Colonic mucosa (tissue), 4 donors: Measurements from ENCODE around the gene BMAL2. TPM values are rescaled to one million over a fixed set of nuclear protein-coding genes. Genes with fewer than 3 reads are reported as not detected.
A peak's percentile ranks its signal among the peaks of the same experiment; 100 is the strongest.

Source experiments
- DNase-seq: peaks from one replicate; pipeline ENCODE4 v3.0.0-alpha.2; 2020
- H3K27ac ChIP-seq: fragments of 200-600 bp; one replicate; pipeline ENCODE4 v1.8.0; 2021
- H3K27me3 ChIP-seq: fragments of 200-600 bp; one replicate; pipeline ENCODE4 v1.8.0; 2021
- H3K36me3 ChIP-seq: fragments of 200-600 bp; one replicate; pipeline ENCODE4 v1.8.0; 2021
- H3K4me1 ChIP-seq: fragments of 200-600 bp; one replicate; pipeline ENCODE4 v1.8.0; 2021; ENCODE audit warnings: mild to moderate bottlenecking
- H3K4me3 ChIP-seq: fragments of 200-600 bp; one replicate; pipeline ENCODE4 v1.8.0; 2021
- H3K9ac ChIP-seq, 2 donors: one replicate each; pipeline ENCODE4 v1.7.0; 2013; ENCODE audit warnings: control low read depth in 2 of 2, low read depth in 2 of 2, low read length in 2 of 2
- H3K9me3 ChIP-seq: fragments of 200-600 bp; one replicate; pipeline ENCODE4 v1.8.0; 2021
- CTCF ChIP-seq: fragments of 200-600 bp; IDR thresholded peaks from one replicate; pipeline ENCODE4 v1.8.0; 2022; ENCODE audit warnings: antibody characterized with exemption, mild to moderate bottlenecking
- intact Hi-C: fragments of 100-400 bp; cut with DNase I; formaldehyde crosslinking; loops from one replicate; pipeline ENCODE4 v1.14.1; 2022
- total RNA-seq, 2 donors: library from RNA; stranded (reverse); fragmentation: NEBNext Ultra II Directional in 1 of 2; extraction: Animal tissue kit (Norgen Biotek cat#: 25700) in 1 of 2; gene quantifications; one replicate each; pipeline ENCODE4 v1.2.1, GENCODE V29; 2021
- donor health status: healthy.
- donor health status: DM: no; HTN: no; CAD: no.
- donor health status: DM: no; HTN: no; CAD: no.

The BMAL2 gene
- total RNA-seq, 2 donors from 2014 or later: 7.0 to 14.9 TPM

- intact Hi-C loops: no loop called here
- no peak overlapping the region for H3K4me3 ChIP-seq
- H3K27me3 ChIP-seq: no peaks in the 10 kb centered on the region
- no peak for DNase-seq
- H3K9ac ChIP-seq: no peak overlapping the region
- H3K27ac ChIP-seq: no peak overlapping the region
- H3K36me3 ChIP-seq: no peaks in the 10 kb centered on the region
- no peak for TF ChIP-seq CTCF
- no peaks in the 10 kb centered on the region for H3K9me3 ChIP-seq
- no peaks in the 10 kb centered on the region for H3K4me1 ChIP-seq
These were observed 35.1 kb upstream of the BMAL2 start for GRCh38 chr12:27297566-27297965.

- intact Hi-C loops: no loop called here
- Histone ChIP-seq H3K36me3 (no peaks in the 10 kb centered on the region), H3K27ac (no peak overlapping the region), H3K4me3 (no peak overlapping the region), H3K9ac (no peak overlapping the region), H3K4me1 (no peaks in the 10 kb centered on the region), H3K27me3 (no peaks in the 10 kb centered on the region), H3K9me3 (no peaks in the 10 kb centered on the region)
- TF ChIP-seq CTCF: no peak
- DNase-seq: no peak
These were observed 33.5 kb upstream of the BMAL2 start for GRCh38 chr12:27299102-27299501.

- Histone ChIP-seq H3K27me3 (no peaks in the 10 kb centered on the region), H3K4me3 (no peak overlapping the region), H3K9ac (no peak overlapping the region), H3K27ac (no peak overlapping the region), H3K4me1 (no peaks in the 10 kb centered on the region), H3K9me3 (no peaks in the 10 kb centered on the region), H3K36me3 (no peaks in the 10 kb centered on the region)
- DNase-seq: no peak
- no peak for TF ChIP-seq CTCF
- intact Hi-C loops: loop anchor here (10.0 kb wide), 1 partner anchor 155 kb away; no protein-coding TSS in a partner anchor
These were observed 32.4 kb upstream of the BMAL2 start for GRCh38 chr12:27300226-27300625.

- TF ChIP-seq CTCF: no peak
- no peaks in the 10 kb centered on the region for H3K4me1 ChIP-seq
- no peaks in the 10 kb centered on the region for H3K9me3 ChIP-seq
- H3K27ac ChIP-seq: peak overlapping the region; percentile 19
- H3K27me3 ChIP-seq: no peaks in the 10 kb centered on the region
- no peak overlapping the region for H3K4me3 ChIP-seq
- no peak for DNase-seq
- H3K36me3 ChIP-seq: peaks cover 5% of the 10 kb centered on the region
- intact Hi-C loops: loop anchor here (10.0 kb wide), 1 partner anchor 159 kb away; no protein-coding TSS in a partner anchor
- no peak overlapping the region for H3K9ac ChIP-seq
These were observed 29.2 kb upstream of the BMAL2 start for GRCh38 chr12:27303139-27304111.

GRCh38 chr12:27304856-27305255, 27.8 kb upstream of the BMAL2 start:
- no peak for DNase-seq
- Histone ChIP-seq H3K9ac (no peak overlapping the region), H3K27me3 (no peaks in the 10 kb centered on the region), H3K4me1 (no peaks in the 10 kb centered on the region), H3K36me3 (peaks cover 13% of the 10 kb centered on the region), H3K4me3 (no peak overlapping the region), H3K27ac (no peak overlapping the region), H3K9me3 (no peaks in the 10 kb centered on the region)
- intact Hi-C loops: loop anchor here (5.0 to 10.0 kb wide), 2 partner anchors 160 to 268 kb away; no protein-coding TSS in a partner anchor
- TF ChIP-seq CTCF: no peak
